ENCODE measurements around the gene NANOG. TPM values are rescaled to one million over a fixed set of nuclear protein-coding genes. Genes with fewer than 3 reads are reported as not detected.

The NANOG gene
- total and polyA plus RNA-seq, 2 of the 8 experiments (the other 6 are each of a cell fraction or from before 2014, with no cell fraction given), result 53.7 to 231 TPM

- no peak overlapping the region for H2BK12ac ChIP-seq (ENCODE audit: low read depth, low read length)
- ChIA-PET POLR2A (ENCODE audit: partially characterized antibody) (interaction anchor here (0.9 to 2.1 kb wide), 6 partner anchors 23 to 102 kb away, joined by 3 to 7 read pairs (median 4); no protein-coding TSS in a partner anchor), CTCF (ENCODE audit: partially characterized antibody) (interaction anchor here (0.8 to 3.0 kb wide), 26 partner anchors 8 to 278 kb away, joined by 3 to 15 read pairs (median 4); no protein-coding TSS in a partner anchor)
- no peaks in the 10 kb centered on the region for H3K27me3 ChIP-seq (replicated peaks in 1 of 4; ENCODE audit: control insufficient read depth in 3 of 4, extremely low read depth in 1 of 4, insufficient read depth in 3 of 4, low read length in 3 of 4)
- no peak overlapping the region for H4K8ac ChIP-seq (ENCODE audit: extremely low read depth, insufficient read depth, low read length)
- H3K4me1 ChIP-seq (replicated peaks in 1 of 4; ENCODE audit: control insufficient read depth in 3 of 4, insufficient read depth in 4 of 4, low read length in 3 of 4), result no peaks in the 10 kb centered on the region; a peak in 1 of 7 replicates
- no peaks in the 10 kb centered on the region for H3K79me2 ChIP-seq (ENCODE audit: control insufficient read depth in 1 of 2, insufficient read depth in 2 of 2, low read length in 2 of 2)
- no peak overlapping the region; the same call in 1 of the 2 replicates for H3K18ac ChIP-seq (ENCODE audit: extremely low read depth, low read length)
- H3K4me3 ChIP-seq (ENCODE audit: extremely low read depth in 1 of 4, insufficient read depth in 2 of 4, low read depth in 3 of 4, low read length in 4 of 4), result no peak overlapping the region
- no peak overlapping the region for H3K27ac ChIP-seq (ENCODE audit: low read depth, low read length)
- no peak overlapping the region for H2BK120ac ChIP-seq (replicated peaks; ENCODE audit: low read depth, low read length)
- no peak overlapping the region for H2BK15ac ChIP-seq (ENCODE audit: low read length)
- no peak overlapping the region for H3K9ac ChIP-seq (replicated peaks in 1 of 4; ENCODE audit: extremely low read depth in 1 of 4, low read depth in 3 of 4, low read length in 3 of 4)
- H4K20me1 ChIP-seq (replicated peaks in 1 of 2; ENCODE audit: control insufficient read depth in 1 of 2, insufficient read depth in 2 of 2, low read length in 2 of 2), result no peaks in the 10 kb centered on the region
- H2BK5ac ChIP-seq (ENCODE audit: low read depth, low read length), result 0 out of 2 replicates have a peak overlapping the region, but pooled peaks have one; percentile 40
- H2AK5ac ChIP-seq (ENCODE audit: low read depth, low read length), result no peak overlapping the region
- H4K91ac ChIP-seq (replicated peaks; ENCODE audit: insufficient read length, low read length), result no peak overlapping the region
- no peak overlapping the region for H2AFZ ChIP-seq (ENCODE audit: low read length)
- FAIRE-seq (peak; percentile 57), DNase-seq (ENCODE audit: low read depth in 1 of 2, low spot score in 2 of 2) (no peak)
- no peak overlapping the region for H3K23ac ChIP-seq (ENCODE audit: insufficient read length)
- H3K23me2 ChIP-seq (ENCODE audit: low read depth, low read length), result no peaks in the 10 kb centered on the region
- no peaks in the 10 kb centered on the region for H3K9me3 ChIP-seq (ENCODE audit: insufficient read depth in 2 of 2, low read depth in 1 of 2, low read length in 1 of 2)
- no peak overlapping the region for H4K5ac ChIP-seq (ENCODE audit: insufficient read length, low read depth, low read length)
- H3K4me2 ChIP-seq (ENCODE audit: insufficient read depth in 1 of 2, low read depth in 2 of 2, low read length in 2 of 2), result no peak overlapping the region
- H2BK20ac ChIP-seq (ENCODE audit: low read length), result peak overlapping the region; percentile 16; the same call in 1 of the 2 replicates
- no peaks in the 10 kb centered on the region for H3K36me3 ChIP-seq (ENCODE audit: control insufficient read depth in 2 of 4, insufficient read depth in 4 of 4, low read length in 3 of 4)
- no peak overlapping the region for H3K56ac ChIP-seq (replicated peaks; ENCODE audit: insufficient read length, low read depth, low read length)
- 77% methylated on average over 6 of the region's 6 CpGs; no CpG with 5 or more reads in 1 of the 2 experiments for WGBS, 2 experiments (ENCODE audit: extremely low coverage in 1 of 2, insufficient coverage in 1 of 2, insufficient read length in 1 of 2, insufficient replicate concordance in 2 of 2, low coverage in 1 of 2, low lambda C conversion rate in 2 of 2, missing lambda C conversion rate in 1 of 2)
- no peak overlapping the region for H3K4ac ChIP-seq (replicated peaks; ENCODE audit: insufficient read length, low read depth, low read length)
- H3K14ac ChIP-seq (ENCODE audit: insufficient read length), result no peak overlapping the region
- no peaks in the 10 kb centered on the region for H3K79me1 ChIP-seq (ENCODE audit: low read depth, low read length)
- TF ChIP-seq SIX5 (IDR thresholded peaks at IDR 0.05; ENCODE audit: low read depth, low read length), result no peak
Measured at GRCh38 chr12:7832059-7832696, 43.0 kb downstream of the NANOG start.

Measured in H1 (cell line).